Mesendoderm (in vitro differentiated cells): ENCODE measurements around the gene ITLN2.

ENCODE experiments used
- DNase-seq: peaks from one replicate; pipeline ENCODE4 v3.0.0; 2013
- H2AK5ac ChIP-seq: 2 replicates; pipeline ENCODE4 v1.6.1; 2013; ENCODE audit warnings: low read length, inconsistent platforms
- H2BK120ac ChIP-seq: 2 replicates; pipeline ENCODE4 v1.6.1; 2013; ENCODE audit warnings: low read depth, mild to moderate bottlenecking, low read length, moderate library complexity, mixed read lengths
- H2BK15ac ChIP-seq: replicated peaks from 2 replicates; pipeline ENCODE4 v1.6.1; 2013; ENCODE audit warnings: low read depth, mild to moderate bottlenecking, moderate library complexity
- H2BK5ac ChIP-seq: 2 replicates; pipeline ENCODE4 v1.6.1; 2013; ENCODE audit warnings: low read length, inconsistent platforms
- H3K18ac ChIP-seq: 2 replicates; pipeline ENCODE4 v1.6.1; 2013; ENCODE audit warnings: mild to moderate bottlenecking, low read length, mixed read lengths
- H3K23ac ChIP-seq: one replicate; pipeline ENCODE4 v1.6.1; 2013; ENCODE audit warnings: low read length
- H3K27ac ChIP-seq: 2 replicates; pipeline ENCODE4 v1.5.1; 2013; ENCODE audit warnings: low read depth, mild to moderate bottlenecking, inconsistent platforms, low read length, moderate library complexity
- H3K27me3 ChIP-seq: 2 replicates; pipeline ENCODE4 v1.6.1; 2013; ENCODE audit warnings: low read length, control low read depth, mild to moderate bottlenecking, inconsistent platforms; ENCODE audit not compliant: insufficient read depth, poor library complexity
- H3K36me3 ChIP-seq: 2 replicates; pipeline ENCODE4 v1.6.1; 2013; ENCODE audit warnings: low read length, inconsistent platforms; ENCODE audit not compliant: control insufficient read depth, insufficient read depth
- H3K4ac ChIP-seq: one replicate; pipeline ENCODE4 v1.6.1; 2013; ENCODE audit warnings: low read depth, mild to moderate bottlenecking, low read length, moderate library complexity
- H3K4me1 ChIP-seq: 2 replicates; pipeline ENCODE4 v1.6.1; 2013; ENCODE audit warnings: low read depth, low read length, inconsistent platforms; ENCODE audit not compliant: control insufficient read depth
- H3K4me2 ChIP-seq: 2 replicates; pipeline ENCODE4 v1.6.1; 2013; ENCODE audit warnings: low read length
- H3K4me3 ChIP-seq: 2 replicates; pipeline ENCODE4 v1.5.1; 2013; ENCODE audit warnings: mild to moderate bottlenecking, low read length
- H3K56ac ChIP-seq: one replicate; pipeline ENCODE4 v1.6.1; 2013; ENCODE audit warnings: low read length
- H3K79me1 ChIP-seq: 2 replicates; pipeline ENCODE4 v1.6.1; 2013; ENCODE audit warnings: low read length, inconsistent platforms
- H3K79me2 ChIP-seq: 2 replicates; pipeline ENCODE4 v1.6.1; 2013; ENCODE audit warnings: mild to moderate bottlenecking, low read length; ENCODE audit not compliant: control insufficient read depth, insufficient read depth
- H3K9ac ChIP-seq: 2 replicates; pipeline ENCODE4 v1.6.1; 2013; ENCODE audit warnings: low read length, inconsistent platforms
- H4K5ac ChIP-seq: one replicate; pipeline ENCODE4 v1.6.1; 2013; ENCODE audit warnings: low read length
- H4K8ac ChIP-seq: one replicate; pipeline ENCODE4 v1.6.1; 2013; ENCODE audit warnings: low read depth, mild to moderate bottlenecking, control low read depth, low read length, moderate library complexity
- WGBS: extraction: QIAGEN DNeasy Blood & Tissue Kit; methylation state at CpG from one replicate; pipeline ENCODE4 v1.1.7; 2013; ENCODE audit warnings: low lambda C conversion rate, missing lambda C conversion rate; ENCODE audit not compliant: insufficient coverage; ENCODE audit errors: extremely low coverage; 5-methylcytosine and 5-hydroxymethylcytosine counted together

Gene ITLN2

DNA sequence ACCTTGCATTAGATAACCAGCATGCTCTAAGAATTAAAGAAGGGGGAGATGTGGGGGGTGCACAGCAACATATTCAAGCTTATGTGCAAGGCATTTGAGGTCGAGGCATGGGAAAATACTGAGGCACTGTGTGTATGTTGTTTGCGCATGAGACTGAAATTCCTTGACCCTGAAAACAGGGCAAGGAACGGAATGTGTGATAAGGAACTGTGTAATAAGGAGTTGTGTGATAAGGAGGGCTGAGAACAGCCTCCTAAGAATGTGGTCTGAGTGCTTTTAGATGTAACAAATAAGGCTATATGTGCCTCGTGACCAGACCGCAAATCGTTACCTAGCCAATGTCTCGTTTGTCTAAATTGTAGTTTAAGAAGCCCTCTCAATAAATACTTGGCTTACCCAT, 43.2 kb downstream of the ITLN2 start:
- Histone ChIP-seq H3K79me2 (no peaks in the 10 kb centered on the region), H3K79me1 (no peaks in the 10 kb centered on the region), H4K5ac (no peak overlapping the region), H2BK5ac (no peak overlapping the region), H3K4me3 (no peak overlapping the region), H2BK120ac (no peak overlapping the region), H2AK5ac (no peak overlapping the region), H2BK15ac (no peak overlapping the region), H3K27ac (no peak overlapping the region), H3K4me1 (peaks cover 5% of the 10 kb centered on the region), H4K8ac (no peak overlapping the region), H3K4me2 (no peak overlapping the region), H3K9ac (no peak overlapping the region), H3K56ac (no peak overlapping the region), H3K23ac (no peak overlapping the region), H3K27me3 (no peaks in the 10 kb centered on the region), H3K36me3 (no peaks in the 10 kb centered on the region), H3K18ac (no peak overlapping the region), H3K4ac (no peak overlapping the region)
- WGBS = no CpG with 5 or more reads among the region's 7 CpGs
- peak; percentile 86 for DNase-seq

DNA sequence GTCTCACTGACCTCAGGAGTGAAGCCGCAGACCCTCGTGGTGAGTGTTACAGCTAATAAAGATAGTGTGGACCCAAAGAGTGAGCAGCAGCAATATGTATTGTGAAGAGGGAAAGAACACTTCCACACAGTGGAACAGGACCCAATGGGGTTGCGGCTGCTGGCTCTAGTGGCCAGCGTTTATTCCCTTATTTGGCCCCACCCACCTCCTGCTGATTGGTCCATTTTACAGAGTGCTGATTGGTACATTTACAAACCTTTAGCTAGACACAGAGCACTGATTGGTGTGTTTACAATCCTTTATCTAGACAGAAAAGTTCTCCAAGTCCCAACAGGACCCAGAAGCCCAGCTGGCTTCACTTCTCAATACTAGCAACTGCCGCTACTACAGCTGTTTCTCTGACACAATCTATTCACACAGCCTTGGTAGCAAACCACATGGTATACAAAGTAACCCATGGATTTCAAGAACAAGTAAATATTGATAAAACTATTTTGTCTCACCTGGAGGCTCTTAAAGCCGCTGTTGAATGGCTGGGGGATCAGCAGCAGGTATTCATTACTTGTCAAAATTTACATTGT, 44.3 kb downstream of the ITLN2 start:
- H3K27me3 ChIP-seq = no peaks in the 10 kb centered on the region
- H3K9ac ChIP-seq = no peak overlapping the region
- H3K4me1 ChIP-seq = peaks cover 9% of the 10 kb centered on the region
- H3K4me3 ChIP-seq = no peak overlapping the region
- H4K5ac ChIP-seq = no peak overlapping the region
- no peak for DNase-seq
- H3K79me2 ChIP-seq = no peaks in the 10 kb centered on the region
- no peak overlapping the region for H2BK120ac ChIP-seq
- no peak overlapping the region for H3K18ac ChIP-seq
- H3K79me1 ChIP-seq = no peaks in the 10 kb centered on the region
- no peak overlapping the region for H2BK15ac ChIP-seq
- no CpG with 5 or more reads among the region's 6 CpGs for WGBS
- H2AK5ac ChIP-seq = no peak overlapping the region
- no peak overlapping the region for H3K4ac ChIP-seq
- no peak overlapping the region for H4K8ac ChIP-seq
- no peak overlapping the region for H3K56ac ChIP-seq
- no peaks in the 10 kb centered on the region for H3K36me3 ChIP-seq
- no peak overlapping the region for H3K23ac ChIP-seq
- H2BK5ac ChIP-seq = no peak overlapping the region
- H3K27ac ChIP-seq = no peak overlapping the region
- no peak overlapping the region for H3K4me2 ChIP-seq

DNA sequence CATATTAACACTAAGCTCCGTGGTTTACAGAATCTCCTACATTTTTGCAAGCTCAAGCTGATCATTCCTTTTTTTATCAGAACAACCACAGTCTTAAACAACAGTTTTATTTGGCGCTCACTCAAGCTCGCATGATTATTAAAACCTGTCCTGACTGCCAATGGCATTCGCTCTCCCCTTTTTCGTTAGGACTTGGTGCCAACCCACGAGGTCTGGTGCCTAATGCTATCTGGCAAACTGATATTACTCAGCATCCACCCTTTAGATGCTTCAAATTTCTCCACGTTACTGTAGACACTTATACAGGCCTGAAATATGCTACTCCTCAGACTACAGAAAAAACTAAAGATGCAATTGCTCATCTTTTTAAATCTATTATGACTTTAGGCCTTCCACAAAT, 46.6 kb downstream of the ITLN2 start:
- Histone ChIP-seq H3K18ac (no peak overlapping the region), H3K27me3 (no peaks in the 10 kb centered on the region), H3K23ac (no peak overlapping the region), H3K4me3 (no peak overlapping the region), H3K36me3 (no peaks in the 10 kb centered on the region), H2BK5ac (no peak overlapping the region), H3K79me2 (no peaks in the 10 kb centered on the region), H4K8ac (no peak overlapping the region), H3K27ac (no peak overlapping the region), H2BK15ac (no peak overlapping the region), H2BK120ac (no peak overlapping the region), H3K4me2 (no peak overlapping the region), H3K79me1 (no peaks in the 10 kb centered on the region), H3K4ac (no peak overlapping the region), H4K5ac (no peak overlapping the region), H3K9ac (no peak overlapping the region), H3K56ac (no peak overlapping the region), H2AK5ac (no peak overlapping the region), H3K4me1 (peaks cover 10% of the 10 kb centered on the region)
- WGBS = no CpG with 5 or more reads among the region's 7 CpGs
- DNase-seq = no peak

DNA sequence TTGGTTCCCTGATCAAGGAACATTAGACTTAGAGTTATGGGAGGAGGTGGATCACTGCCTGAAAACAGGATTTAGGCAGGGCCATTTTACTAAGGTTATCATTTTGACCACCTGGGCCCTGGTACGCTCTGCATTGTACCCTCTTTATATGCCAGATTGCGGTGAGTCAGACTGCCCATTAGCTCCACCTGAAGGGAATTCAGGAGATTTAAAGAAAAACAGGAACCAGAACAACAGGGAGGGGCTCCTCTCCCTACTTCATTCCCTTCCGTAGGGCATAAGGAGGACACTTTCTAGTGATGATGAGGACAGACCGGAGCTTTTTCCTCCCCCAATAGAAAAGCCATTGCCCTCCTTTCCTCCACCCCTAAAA, 49.0 kb downstream of the ITLN2 start:
- Histone ChIP-seq H3K4ac (no peak overlapping the region), H3K79me1 (no peaks in the 10 kb centered on the region), H2BK120ac (no peak overlapping the region), H4K8ac (no peak overlapping the region), H4K5ac (no peak overlapping the region), H3K9ac (no peak overlapping the region), H3K56ac (no peak overlapping the region), H3K4me1 (peaks cover 5% of the 10 kb centered on the region), H3K27me3 (no peaks in the 10 kb centered on the region), H3K79me2 (no peaks in the 10 kb centered on the region), H3K4me3 (no peak overlapping the region), H3K36me3 (no peaks in the 10 kb centered on the region), H2AK5ac (no peak overlapping the region), H2BK5ac (no peak overlapping the region), H3K4me2 (no peak overlapping the region), H3K23ac (no peak overlapping the region), H3K27ac (no peak overlapping the region), H3K18ac (no peak overlapping the region), H2BK15ac (no peak overlapping the region)
- DNase-seq = peak; percentile 23
- WGBS = no CpG with 5 or more reads among the region's 4 CpGs

DNA sequence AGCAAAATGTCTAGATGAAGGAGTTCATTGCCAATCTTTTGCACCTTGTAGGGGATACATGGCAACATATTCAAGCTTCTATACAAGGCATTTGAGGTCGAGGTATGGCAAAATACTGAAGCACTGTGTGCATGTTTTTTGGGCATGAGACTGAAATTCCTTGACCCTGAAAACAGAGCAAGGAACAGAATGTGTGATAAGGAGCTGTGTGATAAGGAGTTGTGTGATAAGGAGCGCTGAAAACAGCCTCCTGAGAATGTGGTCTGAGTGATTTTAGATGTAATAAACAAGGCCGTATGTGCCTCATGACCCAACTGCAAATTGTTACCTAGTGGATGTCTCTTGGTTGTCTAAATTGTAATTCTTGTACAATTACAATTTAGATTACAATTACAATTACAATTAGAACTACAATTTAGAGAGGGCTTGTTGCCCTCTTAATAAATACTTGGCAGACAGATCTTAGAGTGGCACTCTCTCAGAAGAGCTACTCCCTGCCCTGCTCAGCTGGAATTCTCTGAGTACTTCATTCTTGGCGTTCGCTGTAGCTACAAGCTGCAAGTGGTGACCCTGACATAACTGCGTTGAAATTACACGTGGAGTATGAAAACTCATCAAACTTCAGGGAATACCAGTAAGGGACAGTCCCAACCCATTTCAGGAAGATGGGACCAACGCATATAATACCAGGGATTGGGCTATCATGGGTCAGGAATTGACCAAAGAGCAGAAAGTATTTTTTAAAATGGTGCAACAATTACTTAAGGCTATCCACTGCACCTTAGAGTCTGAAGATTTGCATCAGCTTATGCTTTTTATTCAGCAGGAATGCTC, 49.6 kb downstream of the ITLN2 start:
- Histone ChIP-seq H3K56ac (no peak overlapping the region), H4K5ac (no peak overlapping the region), H3K9ac (no peak overlapping the region), H3K36me3 (no peaks in the 10 kb centered on the region), H3K4me3 (no peak overlapping the region), H3K18ac (peak overlapping the region; percentile 72), H3K79me2 (no peaks in the 10 kb centered on the region), H4K8ac (no peak overlapping the region), H2BK120ac (no peak overlapping the region), H2BK5ac (no peak overlapping the region), H2AK5ac (no peak overlapping the region), H3K4ac (no peak overlapping the region), H2BK15ac (no peak overlapping the region), H3K4me2 (no peak overlapping the region), H3K27me3 (no peaks in the 10 kb centered on the region), H3K4me1 (peaks cover 5% of the 10 kb centered on the region), H3K23ac (no peak overlapping the region), H3K79me1 (no peaks in the 10 kb centered on the region), H3K27ac (no peak overlapping the region)
- no CpG with 5 or more reads among the region's 8 CpGs for WGBS
- peak; percentile 88 for DNase-seq
